ENCODE data around the gene DIS3L2. TPM values are rescaled to one million over a fixed set of nuclear protein-coding genes. Genes with fewer than 3 reads are reported as not detected.
"Not testable (repeated sequence)": the region's sequence is repeated elsewhere in the genome, so short reads cannot be mapped to it uniquely, and the experiment has no call there.

DIS3L2 gene
- polyA plus RNA-seq, 4 donors, result 28.8 to 47.2 (median 36.4) TPM

DNA sequence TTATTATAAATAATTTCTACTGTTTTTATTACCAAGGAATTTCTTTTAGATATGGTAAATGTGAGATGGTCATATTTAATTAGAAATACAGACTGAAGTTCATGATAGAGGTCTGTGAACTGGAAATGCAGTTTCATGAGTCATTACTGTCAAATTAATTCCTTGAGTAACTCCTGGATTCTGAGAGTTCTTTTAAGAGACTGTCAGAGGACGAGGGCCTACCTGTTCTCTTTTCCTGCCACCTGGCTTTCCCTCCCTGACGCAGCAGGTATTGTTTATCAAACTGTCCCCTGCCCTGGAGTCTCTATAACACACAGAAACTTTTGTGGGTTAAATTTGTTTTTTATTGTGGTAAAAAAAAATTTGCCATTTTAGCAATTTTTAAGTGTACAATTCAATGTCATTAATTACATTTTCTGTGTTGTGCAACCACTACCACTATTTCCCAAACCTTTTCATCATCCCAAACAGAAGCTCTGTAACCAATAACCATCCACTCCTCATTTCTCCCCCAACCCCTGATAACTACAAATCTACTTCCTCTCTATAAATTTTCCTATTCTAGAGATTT lies 142.6 kb downstream of the DIS3L2 start:
- DNase-seq (ENCODE audit: low read depth in 4 of 4, low spot score in 2 of 4), result no peak

DNA sequence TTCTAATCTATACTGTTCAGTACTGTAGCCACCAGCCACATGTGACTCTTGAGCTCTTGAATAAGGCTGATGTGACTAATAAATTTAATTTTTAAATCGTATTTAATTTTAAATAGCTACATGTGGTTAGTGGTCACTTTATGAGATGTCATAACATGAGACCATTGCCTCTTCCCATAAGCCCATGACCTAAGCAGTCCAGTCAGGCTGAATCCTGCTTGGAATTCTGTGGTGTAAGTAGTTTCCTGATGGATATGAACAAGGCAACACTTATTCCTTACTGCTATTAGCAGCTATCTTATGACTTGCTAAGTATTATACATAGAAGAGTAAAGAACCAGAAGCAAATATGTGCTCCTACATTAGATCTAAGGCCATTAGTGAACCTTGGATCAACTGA lies 150.0 kb downstream of the DIS3L2 start:
- DNase-seq (ENCODE audit: low read depth in 4 of 4, low spot score in 2 of 4), result no peak

DNA sequence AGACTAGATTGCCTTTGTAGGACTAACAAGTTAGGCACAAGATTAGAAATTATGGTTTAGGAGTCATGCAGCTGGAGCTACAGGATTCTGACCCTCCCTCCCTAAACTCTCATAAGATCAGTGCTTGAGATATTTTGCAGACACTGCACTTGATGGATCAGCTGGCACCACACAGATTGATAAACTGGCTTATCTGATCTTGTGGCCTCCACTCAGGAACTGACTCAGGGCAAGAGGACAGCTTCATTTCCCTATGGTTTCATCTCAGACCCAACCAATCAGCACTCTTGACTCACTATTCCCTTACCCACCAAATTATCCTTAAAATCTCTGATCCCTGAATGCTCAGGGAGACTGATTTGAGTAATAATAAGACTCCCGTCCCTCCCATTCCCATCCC lies 152.3 kb downstream of the DIS3L2 start:
- no peak for DNase-seq (ENCODE audit: low read depth in 4 of 4, low spot score in 2 of 4)

DNA sequence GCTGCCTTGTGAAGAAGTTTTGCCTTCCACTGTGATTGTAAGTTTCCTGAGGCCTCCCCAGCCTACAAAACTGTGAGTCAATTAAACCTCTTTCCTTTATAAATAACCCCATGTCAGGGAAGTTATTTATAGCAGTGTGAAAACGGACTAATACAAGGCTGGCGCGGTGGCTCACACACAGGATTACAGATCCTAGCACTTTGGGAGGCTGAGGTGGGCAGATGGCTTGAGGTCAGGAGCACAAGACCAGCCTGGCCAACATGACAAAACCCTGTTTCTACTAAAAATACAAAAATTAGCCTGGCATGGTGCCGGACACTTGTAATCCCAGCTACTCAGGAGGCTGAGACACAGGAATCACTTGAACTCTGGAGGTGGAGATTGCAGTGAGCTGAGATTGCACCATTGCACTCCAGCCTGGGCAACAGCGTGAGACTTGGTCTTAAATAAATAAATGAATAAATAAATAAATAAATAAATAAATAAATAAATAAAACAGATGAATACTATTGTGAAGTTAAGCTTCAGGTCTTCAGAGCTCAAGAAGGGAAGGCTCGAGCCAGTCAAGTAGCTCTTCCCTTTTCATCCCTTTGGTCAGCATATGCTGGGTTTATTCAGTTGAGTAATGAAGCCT lies 154.3 kb downstream of the DIS3L2 start:
- not testable (repeated sequence) for DNase-seq (ENCODE audit: low read depth in 4 of 4, low spot score in 2 of 4)

DNA sequence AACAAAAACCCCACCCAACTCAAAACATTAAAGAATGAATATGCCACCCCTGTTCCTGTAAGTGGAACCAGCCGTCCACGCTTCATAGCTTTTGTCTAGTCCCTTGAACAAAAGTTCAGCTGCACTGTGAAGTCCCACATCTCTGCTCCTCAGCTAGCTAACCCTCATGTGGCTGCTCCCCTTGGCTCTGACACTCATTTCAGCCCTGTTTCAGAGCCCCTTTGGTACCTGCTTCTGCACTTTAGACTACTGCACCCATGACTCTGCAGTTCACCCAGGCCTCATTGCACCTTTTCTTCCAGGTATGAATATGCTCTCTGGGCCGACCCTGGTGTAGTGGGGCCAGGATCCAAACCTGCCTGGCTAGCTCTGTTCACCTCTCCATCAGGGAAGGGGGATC lies 155.3 kb downstream of the DIS3L2 start:
- DNase-seq (ENCODE audit: low read depth in 4 of 4, low spot score in 2 of 4), result no peak

DNA sequence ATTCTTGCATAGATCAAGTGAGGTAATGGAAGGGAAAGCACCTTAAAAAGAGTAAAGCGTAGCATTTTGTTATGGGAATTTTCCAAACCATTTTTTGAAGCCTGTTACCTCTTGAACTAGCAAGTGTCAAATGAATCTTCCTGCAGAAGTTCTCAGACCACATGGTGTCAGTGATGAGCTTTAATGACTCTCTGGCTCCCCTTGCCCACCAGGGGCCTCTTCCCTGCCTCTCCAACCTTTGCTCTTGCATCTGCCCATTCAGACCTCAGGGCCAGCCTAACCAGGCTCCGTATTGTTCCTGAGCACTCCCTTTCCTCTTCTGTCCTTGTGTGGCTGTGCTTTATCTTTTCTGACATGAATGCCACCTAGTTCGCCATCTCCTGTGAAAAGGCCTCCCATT lies 155.9 kb downstream of the DIS3L2 start:
- no peak for DNase-seq (ENCODE audit: low read depth in 4 of 4, low spot score in 2 of 4)

DNA sequence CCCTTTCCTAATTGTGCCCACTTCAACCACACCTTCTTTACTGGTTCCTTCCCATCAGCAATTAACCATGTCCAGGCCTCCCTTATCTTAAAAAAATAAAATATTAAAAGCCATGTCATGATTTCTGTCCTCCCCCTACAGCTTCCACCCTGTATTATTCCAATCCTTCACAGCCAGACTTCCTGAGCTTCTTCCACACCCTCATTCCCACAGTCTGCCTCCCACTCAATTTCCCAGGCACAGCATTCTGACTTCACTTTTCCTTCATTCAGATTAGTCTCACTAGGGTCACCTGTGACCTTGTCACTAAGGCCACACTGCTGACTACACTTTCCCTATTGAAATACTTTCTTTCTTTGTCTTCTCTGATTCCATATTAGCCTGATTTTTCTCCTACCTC lies 159.4 kb downstream of the DIS3L2 start:
- no peak for DNase-seq (ENCODE audit: low read depth in 4 of 4, low spot score in 2 of 4)

DNA sequence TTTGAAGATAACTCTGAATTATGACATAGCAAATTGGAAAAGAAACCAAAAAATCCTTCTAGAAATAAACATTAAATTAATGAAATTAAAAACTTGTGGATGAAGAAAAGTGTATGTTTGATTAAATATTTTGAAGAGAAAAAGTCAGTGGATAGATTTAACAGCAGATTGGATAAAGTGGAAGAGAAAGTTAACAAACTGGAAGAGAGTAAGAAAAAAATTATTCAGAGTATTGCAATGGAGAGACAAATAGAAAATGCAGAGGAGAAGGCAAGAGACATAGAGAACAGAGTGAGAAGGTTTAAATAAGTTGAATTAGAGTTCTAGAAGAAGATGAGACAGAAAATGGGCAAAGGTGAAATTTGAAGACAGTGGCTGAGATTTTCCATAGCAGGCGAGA lies 162.8 kb downstream of the DIS3L2 start:
- no peak for DNase-seq (ENCODE audit: low read depth in 4 of 4, low spot score in 2 of 4)

DNA sequence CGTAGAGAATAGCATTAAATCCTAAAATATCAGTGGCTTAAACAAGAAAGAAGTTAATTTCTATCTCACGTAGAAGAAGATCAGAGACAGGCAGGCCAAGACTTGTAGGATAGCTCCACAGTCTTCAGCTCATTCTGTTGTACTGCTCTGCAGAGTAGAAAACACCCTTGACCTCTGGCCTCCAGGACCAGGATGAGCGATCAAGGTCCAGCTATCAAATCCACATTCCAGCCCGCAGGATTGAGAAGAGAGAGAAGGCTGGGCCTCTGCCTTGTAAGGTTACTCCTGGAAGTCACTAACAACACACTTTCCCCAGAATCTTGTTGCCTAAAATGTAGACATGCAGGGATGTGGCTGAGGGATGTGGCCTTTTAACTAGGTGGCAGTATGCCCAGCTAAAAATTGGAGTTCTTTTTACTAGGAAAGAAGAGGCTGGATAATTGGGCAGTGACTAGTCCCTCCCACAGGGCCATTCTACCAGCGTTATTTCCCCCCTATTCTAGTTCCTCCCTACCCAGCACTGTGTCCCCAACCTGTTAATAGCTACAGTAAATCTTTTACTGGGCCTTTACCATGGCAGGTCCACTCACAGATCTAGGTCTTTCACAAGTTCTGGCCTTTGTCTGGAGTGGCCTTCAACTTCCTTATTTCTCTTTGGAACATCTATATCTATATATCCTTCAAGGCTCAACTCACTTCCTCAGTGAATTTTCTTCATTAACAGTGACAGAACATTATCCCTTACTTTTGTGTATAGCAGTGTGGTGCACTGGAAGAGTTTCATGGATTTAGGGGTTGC lies 165.0 kb downstream of the DIS3L2 start:
- DNase-seq (ENCODE audit: low read depth in 4 of 4, low spot score in 2 of 4), result no peak

DNA sequence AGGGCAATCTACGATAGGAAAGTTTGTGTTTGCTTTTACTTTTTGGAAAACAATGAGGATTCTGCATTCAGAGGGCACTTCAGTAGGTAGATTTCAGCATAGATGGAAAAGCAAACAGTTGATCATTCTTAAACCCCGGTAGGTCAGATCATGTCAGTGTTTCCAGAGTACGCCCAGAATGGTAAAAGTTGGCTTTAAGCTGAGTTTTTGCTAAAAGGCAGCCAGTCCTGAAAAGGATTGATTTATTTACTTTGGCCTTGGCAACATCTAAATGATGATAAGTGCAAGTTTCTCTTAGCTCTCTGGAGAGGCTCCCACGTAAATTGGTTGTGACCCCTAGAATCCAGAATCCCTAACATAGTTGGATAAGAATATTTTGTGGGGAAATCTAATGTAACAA lies 168.0 kb downstream of the DIS3L2 start:
- DNase-seq (ENCODE audit: low read depth in 4 of 4, low spot score in 2 of 4), result no peak

DNA sequence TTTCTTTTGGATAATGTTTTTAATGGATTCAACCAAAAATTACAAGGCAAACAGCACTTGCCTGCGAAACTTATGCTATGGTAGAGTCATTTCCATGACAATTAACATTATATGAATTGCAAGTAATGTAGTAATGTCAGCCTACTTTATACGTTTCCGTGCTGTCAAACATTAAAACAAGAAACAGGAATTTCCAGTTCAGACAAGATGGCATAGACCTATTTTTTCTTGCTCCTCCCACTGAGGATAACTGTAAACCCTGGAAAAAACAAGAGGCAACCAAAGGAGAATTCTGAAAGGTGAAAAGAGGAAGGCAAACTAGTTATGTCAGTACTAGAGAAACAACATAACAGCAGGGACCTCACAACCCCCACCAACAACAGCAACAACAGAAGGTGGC lies 170.7 kb downstream of the DIS3L2 start:
- no peak for DNase-seq (ENCODE audit: low read depth in 4 of 4, low spot score in 2 of 4)

DNA sequence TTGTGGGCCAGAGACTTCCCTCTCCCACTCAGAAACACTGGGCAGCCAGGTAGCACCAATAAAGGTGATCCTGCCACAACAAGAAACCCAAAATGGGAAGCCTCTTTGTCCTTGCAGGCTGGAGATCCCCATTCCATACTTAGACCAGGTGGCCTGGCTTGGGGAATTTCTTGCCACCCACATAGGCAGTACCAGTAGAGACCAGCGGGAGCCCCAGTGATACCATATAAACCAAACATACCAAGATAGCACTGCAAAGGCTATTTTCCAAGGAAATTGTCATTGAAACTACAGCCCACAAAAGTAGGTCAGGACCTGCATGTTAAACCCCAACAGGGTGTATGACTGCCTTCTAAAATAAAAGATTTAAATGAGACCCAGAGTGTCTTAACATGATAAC lies 171.6 kb downstream of the DIS3L2 start:
- DNase-seq (ENCODE audit: low read depth in 4 of 4, low spot score in 2 of 4), result no peak

DNA sequence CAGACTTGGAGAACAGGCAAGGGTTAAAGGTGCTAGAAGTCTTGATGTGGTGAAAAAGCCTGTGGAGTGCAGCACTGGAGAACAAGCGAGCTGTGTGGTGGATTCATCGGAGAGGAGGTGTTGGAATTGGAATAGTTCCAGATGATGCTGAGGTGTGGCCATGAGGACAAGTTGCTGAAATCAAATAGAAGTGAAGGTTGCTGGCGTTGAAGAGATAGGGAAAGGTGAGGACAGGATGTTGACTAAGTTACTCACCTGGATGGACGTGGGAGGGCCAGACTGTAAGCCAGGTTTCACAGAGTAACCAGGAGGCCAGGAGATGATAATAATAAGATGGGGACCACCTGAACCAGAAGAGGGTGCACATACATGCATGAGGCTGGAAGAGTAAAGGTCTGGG lies 173.4 kb downstream of the DIS3L2 start:
- no peak for DNase-seq (ENCODE audit: low read depth in 4 of 4, low spot score in 2 of 4)

DNA sequence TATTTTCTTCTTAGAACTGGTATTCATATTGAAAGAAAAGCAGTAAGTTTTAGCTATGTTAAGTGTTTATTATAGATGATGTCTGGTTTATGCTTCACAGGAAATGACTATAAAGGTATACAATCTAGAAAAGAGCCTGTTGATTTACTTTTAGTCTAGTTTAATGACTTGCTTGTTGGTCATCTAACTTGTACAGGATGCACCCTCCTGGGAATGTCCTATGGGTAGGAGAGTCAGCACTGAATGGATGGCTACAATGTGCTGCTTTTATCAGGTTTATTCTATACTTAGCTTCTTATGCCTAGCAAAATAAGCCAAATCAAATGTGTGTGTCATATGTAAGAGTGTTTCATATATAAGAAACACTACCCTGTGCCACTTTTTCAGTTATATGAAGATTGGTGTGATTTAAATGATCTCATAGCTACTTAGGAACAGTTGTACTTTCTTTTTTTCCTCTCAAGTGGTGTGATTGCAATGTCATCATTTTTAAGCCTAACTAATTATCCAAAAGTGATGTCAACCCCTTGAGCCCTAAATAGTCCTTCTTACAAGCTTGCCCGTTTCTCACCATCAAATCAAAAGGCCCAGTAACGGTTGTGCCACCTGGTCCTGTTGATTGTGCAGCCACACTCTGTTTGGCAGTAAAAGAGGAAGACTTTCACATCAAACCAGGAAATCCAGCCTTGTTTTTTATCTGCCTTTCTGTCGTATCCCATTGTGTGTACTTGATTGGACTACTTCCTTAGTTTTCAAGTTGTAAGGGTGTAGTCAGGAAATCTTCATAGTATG lies 176.0 kb downstream of the DIS3L2 start:
- DNase-seq (ENCODE audit: low read depth in 4 of 4, low spot score in 2 of 4), result no peak

DNA sequence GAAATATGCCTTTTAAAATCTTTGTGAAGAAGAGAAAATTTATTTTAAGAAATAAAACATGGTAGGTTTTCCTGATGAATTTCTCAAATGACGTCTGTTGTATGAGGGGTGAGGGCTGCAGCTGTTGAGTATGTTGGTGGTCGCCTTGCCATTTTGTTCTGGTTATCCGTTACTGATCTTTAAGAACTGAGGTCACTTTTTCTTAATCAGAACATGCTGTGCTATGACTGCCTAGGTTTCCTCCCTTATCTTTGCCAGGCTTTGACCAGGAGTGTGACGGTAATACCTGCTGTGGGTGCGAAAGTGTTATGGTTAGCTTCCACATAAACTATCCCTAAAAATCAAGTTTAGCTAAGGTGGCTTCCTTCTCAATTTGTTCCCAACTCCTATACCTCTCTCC lies 176.9 kb downstream of the DIS3L2 start:
- no peak for DNase-seq (ENCODE audit: low read depth in 4 of 4, low spot score in 2 of 4)

DNA sequence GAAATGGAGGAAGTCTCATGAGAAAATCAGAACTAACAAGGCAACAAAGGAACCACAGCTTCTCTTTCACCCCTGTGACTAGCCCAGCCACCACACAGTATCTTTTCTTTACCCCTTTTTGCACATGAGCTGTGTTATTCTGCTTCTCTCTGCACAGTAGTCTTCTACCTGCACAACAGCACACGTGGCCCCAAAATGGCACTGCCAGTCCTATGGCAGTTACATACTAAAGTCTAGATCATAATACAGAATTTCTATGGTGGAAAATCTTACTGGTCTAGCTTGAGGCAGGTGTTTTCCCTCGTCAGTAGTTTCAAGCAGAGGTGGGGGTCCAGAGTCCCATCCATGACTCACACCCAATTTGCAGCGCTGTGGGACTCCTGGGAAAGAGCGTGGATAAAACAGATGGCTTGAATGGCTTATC lies 177.7 kb downstream of the DIS3L2 start:
- no peak for DNase-seq (ENCODE audit: low read depth in 4 of 4, low spot score in 2 of 4)

DNA sequence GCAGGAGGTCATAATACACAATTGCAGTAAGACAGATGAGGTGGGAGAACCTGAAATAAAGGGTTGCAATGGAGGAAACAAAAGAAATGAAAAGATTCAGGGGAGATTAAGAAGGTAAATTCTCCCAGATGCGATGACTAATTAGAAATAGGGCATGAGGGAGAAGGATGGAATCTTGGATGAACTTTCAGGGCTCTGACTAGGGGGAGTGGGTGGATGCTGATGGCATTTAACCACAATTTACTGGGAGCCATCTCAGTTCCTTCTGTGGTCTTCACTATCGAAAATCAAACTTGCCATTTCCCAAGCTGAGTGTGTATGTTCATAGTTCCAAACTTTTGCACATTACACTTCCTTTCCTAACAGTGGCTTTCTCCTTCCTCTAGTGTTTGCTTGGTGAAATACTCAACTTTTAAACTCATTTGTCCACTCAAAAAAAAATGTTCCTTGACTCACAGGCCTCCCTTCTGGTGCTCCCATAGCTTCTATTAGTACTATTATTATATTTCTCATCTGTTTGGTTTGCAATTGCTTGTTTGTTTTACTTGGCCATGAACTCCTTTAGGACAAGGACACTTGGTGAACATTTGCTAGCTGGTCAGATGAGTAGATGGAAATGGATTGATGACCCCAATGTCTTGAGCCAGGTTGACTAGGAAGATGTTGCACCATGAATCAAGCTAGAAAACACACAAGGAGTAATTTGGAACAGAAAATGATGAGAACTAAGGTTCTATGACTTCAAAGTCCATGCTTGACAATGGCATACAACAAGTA lies 178.5 kb downstream of the DIS3L2 start:
- no peak for DNase-seq (ENCODE audit: low read depth in 4 of 4, low spot score in 2 of 4)

DNA sequence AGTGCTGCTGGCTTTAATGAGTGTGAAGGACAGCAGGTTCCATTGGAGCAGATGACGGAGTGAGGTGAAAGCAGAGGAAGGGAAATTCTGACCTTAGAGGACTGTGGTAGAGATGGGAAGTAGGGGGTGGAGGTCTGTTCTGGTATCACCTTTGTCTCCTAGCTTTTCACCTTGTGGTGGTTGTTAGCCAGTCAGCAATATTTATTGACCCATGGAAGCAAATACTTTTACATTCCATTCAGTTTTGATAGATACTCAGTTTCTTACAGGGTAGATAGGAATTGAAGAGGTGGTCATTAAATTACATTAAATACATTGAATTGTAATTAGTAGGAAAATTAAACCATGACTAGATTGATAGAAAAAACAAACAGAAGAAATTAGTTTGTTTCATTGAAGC lies 180.1 kb downstream of the DIS3L2 start:
- DNase-seq (ENCODE audit: low read depth in 4 of 4, low spot score in 2 of 4), result no peak

DNA sequence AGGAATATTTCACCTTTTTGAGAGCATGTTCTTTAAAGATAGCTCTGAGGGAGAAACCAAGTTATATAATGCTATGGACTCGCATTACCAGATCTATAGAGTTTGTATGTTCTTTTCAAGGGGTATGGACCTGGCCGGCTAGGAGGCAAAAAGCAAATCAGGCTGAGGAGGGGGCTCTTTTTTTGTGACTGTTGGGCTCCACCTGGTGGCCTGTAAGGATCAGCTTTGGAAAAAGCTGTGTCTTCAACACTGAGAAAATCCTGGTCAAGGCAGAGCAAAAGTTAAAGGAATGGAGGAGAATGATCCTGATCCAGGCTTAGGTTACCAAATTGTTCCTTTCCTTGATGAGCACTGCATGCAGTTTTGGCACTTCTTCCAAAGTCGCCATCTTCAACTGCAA lies 180.5 kb downstream of the DIS3L2 start:
- peak in 1 of 4 donors; percentile 18 for DNase-seq (ENCODE audit: low read depth in 4 of 4, low spot score in 2 of 4)

DNA sequence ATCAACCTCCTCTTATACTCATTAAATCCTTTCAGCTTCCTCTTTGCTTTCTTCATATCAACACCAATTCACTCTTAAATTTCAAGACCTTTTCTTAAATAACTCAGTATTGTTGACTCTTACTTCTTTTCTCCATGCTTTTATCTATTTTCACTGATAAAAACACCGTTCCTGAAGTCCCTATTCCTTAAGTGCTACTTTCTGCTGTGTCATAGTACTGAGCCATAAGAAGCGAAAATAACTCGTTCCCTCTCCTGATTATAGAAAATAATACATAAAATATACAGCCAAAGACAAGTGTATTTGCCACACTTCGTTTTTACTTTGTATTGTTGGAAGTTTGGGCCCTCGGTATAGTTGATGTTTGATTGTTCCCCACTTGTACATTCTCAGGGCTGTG lies 181.0 kb downstream of the DIS3L2 start:
- no peak for DNase-seq (ENCODE audit: low read depth in 4 of 4, low spot score in 2 of 4)

DNA sequence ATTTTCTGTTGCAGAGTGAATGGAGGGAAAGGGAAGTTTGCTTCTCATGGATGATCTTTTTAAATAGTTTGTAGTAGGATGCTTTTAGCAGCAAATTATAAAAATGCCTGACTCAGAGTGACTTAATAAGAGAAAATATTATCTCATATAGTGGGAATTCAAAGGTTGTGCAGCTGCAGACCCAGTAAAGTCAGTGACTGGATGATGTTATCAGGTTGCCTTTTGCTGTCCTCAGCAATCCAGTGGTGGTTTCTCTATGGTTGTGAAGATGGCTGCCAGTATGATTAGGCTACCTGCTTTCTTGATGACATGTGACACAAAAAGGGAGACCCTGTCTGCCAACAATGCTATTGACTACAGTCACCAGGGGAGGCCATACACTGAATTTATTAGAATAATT lies 184.8 kb downstream of the DIS3L2 start:
- no peak for DNase-seq (ENCODE audit: low read depth in 4 of 4, low spot score in 2 of 4)
